NCI-H2227 (cell line): Measurements from ENCODE around the gene MED13L.

Experiments used
- DNase-seq: peaks from one replicate; lab custom pipeline; 2025; ENCODE audit not compliant: unreplicated experiment; lab: John Stamatoyannopoulos, UW

The MED13L gene

DNA sequence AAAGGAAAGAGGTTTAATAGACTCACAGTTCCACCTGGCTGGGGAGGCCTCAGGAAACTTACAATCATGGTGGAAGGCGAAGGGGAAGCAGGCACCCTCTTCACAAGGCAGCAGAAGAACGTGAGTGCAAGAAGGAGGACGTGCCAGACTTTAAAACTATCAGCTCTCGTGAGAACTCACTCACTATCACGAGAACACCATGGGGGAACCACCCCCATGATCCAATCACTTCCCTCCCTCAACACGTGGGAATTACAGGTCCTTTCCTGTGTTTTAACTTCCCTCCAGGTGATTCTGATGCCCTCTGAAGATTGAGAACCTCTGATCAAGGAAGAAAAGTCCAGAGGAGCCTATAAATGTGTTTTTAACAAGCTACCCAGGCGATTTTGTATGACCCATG, 358.7 kb downstream of the MED13L start:
- no peak for DNase-seq

DNA sequence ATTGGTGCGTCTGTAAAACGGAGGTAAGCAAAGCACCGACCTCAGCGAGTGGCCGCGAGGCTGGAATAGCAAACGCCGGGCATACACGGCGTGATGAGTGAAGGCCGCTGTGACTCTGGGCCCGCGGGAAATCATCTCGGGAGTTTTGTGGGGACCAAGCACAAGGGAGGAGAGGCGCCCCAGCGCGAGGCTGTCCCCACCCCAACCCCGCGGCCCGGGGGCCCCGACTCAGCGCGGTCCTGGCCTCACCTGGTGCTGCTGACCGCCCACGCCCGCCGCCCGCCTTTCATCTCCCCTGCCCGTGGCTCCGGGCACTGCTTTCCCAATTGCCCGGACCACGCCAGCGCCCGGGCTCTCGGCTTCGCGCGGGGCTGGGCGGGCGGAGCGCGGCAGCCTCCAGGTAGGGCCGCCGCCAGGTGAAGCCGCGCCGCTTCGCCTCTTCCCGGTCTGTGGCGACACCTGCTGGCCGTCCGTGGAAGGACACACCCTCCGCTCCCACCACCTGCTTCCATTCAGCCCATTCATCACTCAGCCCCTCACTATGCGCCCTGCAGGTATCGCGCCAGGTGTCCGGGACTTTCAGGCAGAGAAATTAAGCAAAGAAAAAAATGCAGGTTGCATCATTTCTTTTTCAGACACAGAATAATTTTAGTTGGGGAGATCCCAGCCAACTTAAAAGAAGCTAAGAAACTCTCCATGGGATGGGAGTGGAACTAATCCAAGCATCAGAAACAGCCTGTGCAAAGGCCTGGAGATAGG, 360.4 kb downstream of the MED13L start:
- peak; percentile 56 for DNase-seq

DNA sequence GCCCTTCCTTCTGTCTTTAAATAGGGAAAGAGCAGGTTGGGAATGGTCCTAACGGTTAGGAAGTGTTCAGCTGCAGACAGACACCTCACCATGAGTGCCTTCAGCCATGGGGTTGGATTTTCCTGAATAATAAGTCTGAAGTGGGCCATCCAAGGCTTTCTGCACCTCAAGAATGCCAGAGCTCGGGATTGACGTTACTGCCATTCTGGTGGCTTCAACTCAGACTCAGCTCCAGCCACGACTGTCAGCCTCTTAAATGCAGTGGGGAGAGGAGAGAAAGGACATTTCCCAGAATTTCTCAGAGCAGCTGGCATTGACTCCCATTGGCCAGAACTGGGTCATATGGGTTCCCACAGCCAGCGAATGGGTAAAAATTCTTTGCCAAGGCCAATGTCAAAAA, 363.4 kb downstream of the MED13L start:
- DNase-seq = no peak

DNA sequence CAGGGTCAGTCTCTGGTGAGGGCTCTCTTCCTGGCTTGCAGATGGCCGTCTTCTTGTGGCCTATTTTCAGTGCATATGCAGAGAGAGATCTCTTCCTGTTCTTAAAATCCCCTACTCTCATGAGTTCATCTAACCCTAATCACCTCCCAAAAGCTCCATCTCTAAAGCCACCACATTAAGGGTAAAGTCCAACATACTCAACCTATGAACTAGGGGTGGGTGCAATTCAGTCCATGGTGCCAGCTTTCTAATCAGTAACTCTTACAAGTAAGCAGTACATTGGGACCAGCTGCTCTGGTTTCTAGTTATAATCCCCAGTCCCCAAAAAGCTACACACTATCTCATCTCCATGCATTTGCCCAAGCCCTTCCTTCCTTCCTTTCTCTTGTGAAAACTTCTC, 365.1 kb downstream of the MED13L start:
- no peak for DNase-seq

DNA sequence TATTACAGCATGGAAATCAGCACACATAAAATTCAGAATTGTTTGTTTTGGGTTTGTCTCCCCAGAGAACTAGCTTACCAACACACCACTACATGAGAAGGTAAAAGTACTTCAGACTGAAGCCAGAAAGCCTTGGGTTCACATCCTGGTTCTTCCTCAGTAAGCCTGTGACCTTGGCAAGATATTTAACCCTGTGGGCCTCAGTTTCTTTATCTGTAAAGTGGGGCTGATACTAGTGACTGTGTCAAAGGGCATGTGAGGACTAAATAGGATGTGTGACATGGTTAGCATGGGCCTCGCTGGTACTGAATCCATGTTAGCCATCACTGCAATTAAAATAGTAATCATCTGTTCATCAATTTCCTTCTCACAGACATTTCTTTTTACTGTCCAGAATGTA, 366.1 kb downstream of the MED13L start:
- no peak for DNase-seq

- no peak for DNase-seq
These were observed 367.4 kb downstream of the MED13L start for GRCh38 chr12:115910057-115910456.
